ENCODE data around the gene KCNH4.

- TF ChIP-seq, protein P1, sequence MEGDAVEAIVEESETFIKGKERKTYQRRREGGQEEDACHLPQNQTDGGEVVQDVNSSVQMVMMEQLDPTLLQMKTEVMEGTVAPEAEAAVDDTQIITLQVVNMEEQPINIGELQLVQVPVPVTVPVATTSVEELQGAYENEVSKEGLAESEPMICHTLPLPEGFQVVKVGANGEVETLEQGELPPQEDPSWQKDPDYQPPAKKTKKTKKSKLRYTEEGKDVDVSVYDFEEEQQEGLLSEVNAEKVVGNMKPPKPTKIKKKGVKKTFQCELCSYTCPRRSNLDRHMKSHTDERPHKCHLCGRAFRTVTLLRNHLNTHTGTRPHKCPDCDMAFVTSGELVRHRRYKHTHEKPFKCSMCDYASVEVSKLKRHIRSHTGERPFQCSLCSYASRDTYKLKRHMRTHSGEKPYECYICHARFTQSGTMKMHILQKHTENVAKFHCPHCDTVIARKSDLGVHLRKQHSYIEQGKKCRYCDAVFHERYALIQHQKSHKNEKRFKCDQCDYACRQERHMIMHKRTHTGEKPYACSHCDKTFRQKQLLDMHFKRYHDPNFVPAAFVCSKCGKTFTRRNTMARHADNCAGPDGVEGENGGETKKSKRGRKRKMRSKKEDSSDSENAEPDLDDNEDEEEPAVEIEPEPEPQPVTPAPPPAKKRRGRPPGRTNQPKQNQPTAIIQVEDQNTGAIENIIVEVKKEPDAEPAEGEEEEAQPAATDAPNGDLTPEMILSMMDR (conservative IDR thresholded peaks at IDR 0.05) = no peak
- no peak for TF ChIP-seq ZFX (IDR thresholded peaks at IDR 0.05)
Measured at GRCh38 chr17:42166196-42166763, 14.7 kb downstream of the KCNH4 start.

All from C4-2B (cell line).